ENCODE results near the gene COL11A1. TPM values are rescaled to one million over a fixed set of nuclear protein-coding genes. Genes with fewer than 3 reads are reported as not detected.

The COL11A1 gene
- 1.6 to 4.4 TPM (median 2.8 TPM) in 5 replicates for total RNA-seq (2022; extraction: Qiagen RNA extraction; ENCODE audit: low read depth)

DNA sequence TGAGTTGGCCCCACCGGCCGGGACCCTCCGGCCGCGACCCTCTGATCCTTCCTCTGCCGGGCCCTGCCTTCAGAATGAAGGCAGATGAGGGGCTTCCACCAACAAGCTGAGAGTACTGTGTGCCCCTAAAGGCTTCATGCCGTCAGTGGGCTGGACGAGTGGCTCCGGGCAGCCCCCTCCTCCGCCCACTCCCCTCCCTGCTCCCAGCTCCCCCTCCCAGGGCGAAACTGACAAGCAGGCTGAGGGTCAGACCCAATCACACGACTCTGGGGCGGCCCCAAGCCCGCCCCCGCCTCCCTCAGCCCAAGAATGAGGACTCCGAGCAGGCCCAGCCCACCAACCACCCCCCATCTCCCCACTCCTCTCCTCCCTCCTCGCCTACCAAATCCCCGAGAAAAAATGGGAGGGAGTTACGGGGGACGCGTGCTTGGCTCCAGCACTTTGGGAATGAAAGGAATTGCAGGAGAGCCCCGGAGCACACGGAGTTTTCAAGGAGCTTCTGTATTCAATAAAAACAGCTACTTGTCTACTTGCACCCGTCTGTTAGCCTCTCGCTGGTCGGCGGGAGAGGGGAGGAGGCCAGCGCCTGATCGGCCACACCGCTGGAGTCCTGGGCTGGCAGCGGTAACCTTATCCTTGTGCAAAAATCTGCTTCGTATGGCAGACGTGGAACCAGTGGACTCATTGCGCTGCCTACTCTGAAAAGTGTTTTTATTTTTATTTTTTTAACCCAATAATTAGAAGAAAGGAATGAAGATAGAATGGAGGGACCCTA lies at the start of gene COL11A1:
TSS of gene COL11A1 (minus strand) at position 147 of the 775 bp plus-strand sequence. CDS start 344 bp downstream, outside the sequence.

Measured in A549 treated with CpdA at 1 μM for 4 hours (cell line).